Measurements from ENCODE around the gene MSMB. TPM values are rescaled to one million over a fixed set of nuclear protein-coding genes. Genes with fewer than 3 reads are reported as not detected.

Gene MSMB
- total RNA-seq, 2 donors from 2014 or later, result 1,381 to 2,749 TPM

- Histone ChIP-seq H3K4me1 (replicated peaks) (no peaks in the 10 kb centered on the region), H3K9me3 (no peaks in the 10 kb centered on the region), H3K4me3 (no peak overlapping the region), H3K27me3 (replicated peaks; ENCODE audit: insufficient read depth) (no peaks in the 10 kb centered on the region), H3K27ac (peak overlapping the region; percentile 45 to 71), H3K36me3 (no peaks in the 10 kb centered on the region)
- no peak for TF ChIP-seq POLR2A (IDR thresholded peaks at IDR 0.05)
- TF ChIP-seq POLR2AphosphoS5 (IDR thresholded peaks at IDR 0.05), result no peak
- no peak for TF ChIP-seq CTCF (IDR thresholded peaks at IDR 0.05)
- DNase-seq (ENCODE audit: low spot score), result no peak
- intact Hi-C loops (cut with DNase I), result no loop called here
- WGBS, result 69% methylated on average over 4 of the region's 4 CpGs
These were observed 28.3 kb upstream of the MSMB start for GRCh38 chr10:46074196-46074946.

- Histone ChIP-seq H3K36me3 (no peaks in the 10 kb centered on the region), H3K4me3 (no peak overlapping the region), H3K27ac (peak overlapping the region in 1 of 2 donors; percentile 71), H3K27me3 (replicated peaks; ENCODE audit: insufficient read depth) (no peaks in the 10 kb centered on the region), H3K4me1 (replicated peaks) (no peaks in the 10 kb centered on the region), H3K9me3 (no peaks in the 10 kb centered on the region)
- intact Hi-C loops (cut with DNase I), result no loop called here
- TF ChIP-seq CTCF (IDR thresholded peaks at IDR 0.05) (no peak), POLR2A (IDR thresholded peaks at IDR 0.05) (no peak), POLR2AphosphoS5 (IDR thresholded peaks at IDR 0.05) (no peak)
- DNase-seq (ENCODE audit: low spot score), result no peak
- WGBS, result 90% methylated on average over 1 of the region's 1 CpG
These were observed 27.5 kb upstream of the MSMB start for GRCh38 chr10:46073564-46073963.

- H3K9me3 ChIP-seq, result no peaks in the 10 kb centered on the region
- H3K4me3 ChIP-seq, result no peak overlapping the region
- H3K4me1 ChIP-seq (replicated peaks), result no peaks in the 10 kb centered on the region
- no peaks in the 10 kb centered on the region for H3K27me3 ChIP-seq (replicated peaks; ENCODE audit: insufficient read depth)
- TF ChIP-seq POLR2A (IDR thresholded peaks at IDR 0.05) (no peak), POLR2AphosphoS5 (IDR thresholded peaks at IDR 0.05) (no peak), CTCF (IDR thresholded peaks at IDR 0.05) (no peak)
- DNase-seq (ENCODE audit: low spot score), result no peak
- H3K36me3 ChIP-seq, result no peaks in the 10 kb centered on the region
- no peak overlapping the region for H3K27ac ChIP-seq
- 65% methylated on average over 6 of the region's 6 CpGs for WGBS
- intact Hi-C loops (cut with DNase I), result no loop called here
These were observed 24.7 kb upstream of the MSMB start for GRCh38 chr10:46070749-46071148.

DNA sequence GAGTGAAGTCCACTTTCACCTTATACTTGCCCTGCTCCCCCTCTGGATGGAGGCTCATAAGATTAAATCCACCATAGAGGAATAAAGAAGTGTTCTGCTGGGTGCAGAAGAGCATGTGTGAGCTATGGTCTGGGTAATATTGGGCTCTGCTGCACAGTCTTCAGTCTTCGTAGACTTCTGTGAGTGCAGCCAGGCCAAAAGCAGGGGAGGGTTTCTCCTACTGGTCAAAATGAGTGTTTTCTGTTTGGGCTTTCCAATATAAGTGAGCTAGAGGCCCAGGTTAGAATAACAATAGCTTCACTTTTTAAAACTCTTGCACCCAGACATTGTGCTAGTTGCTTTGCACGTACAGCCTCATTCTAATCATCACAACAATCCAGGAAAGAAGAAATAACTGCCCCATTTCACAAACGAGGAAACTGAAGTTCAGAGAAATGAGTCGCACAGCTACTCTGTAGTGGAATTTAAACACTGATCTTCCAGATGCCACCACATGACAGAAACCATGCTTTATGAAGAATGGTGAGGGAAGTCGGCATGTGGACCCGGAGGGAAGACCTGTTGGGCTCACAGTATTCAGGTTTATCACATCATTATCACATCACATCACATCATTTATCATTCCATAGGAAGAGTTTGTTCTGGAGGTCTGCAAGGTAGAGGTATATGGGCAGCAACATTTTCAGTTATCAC is 23.8 kb upstream of the MSMB start:
- 82% methylated on average over 6 of the region's 6 CpGs for WGBS
- Histone ChIP-seq H3K4me1 (replicated peaks) (no peaks in the 10 kb centered on the region), H3K9me3 (no peaks in the 10 kb centered on the region), H3K36me3 (no peaks in the 10 kb centered on the region), H3K4me3 (no peak overlapping the region), H3K27ac (no peak overlapping the region), H3K27me3 (replicated peaks; ENCODE audit: insufficient read depth) (no peaks in the 10 kb centered on the region)
- TF ChIP-seq CTCF (IDR thresholded peaks at IDR 0.05) (no peak), POLR2A (IDR thresholded peaks at IDR 0.05) (no peak), POLR2AphosphoS5 (IDR thresholded peaks at IDR 0.05) (no peak)
- intact Hi-C loops (cut with DNase I), result no loop called here
- no peak for DNase-seq (ENCODE audit: low spot score)
